HepG2 (cell line): ENCODE results near the gene FAM114A2. TPM values are rescaled to one million over a fixed set of nuclear protein-coding genes. Genes with fewer than 3 reads are reported as not detected.

Experiments
- ATAC-seq: fragments of 200-7000 bp; cut with Tn5 transposase; 3 replicates; pipeline ENCODE4 v1.9.1; 2020; ENCODE audit warnings: mild to moderate bottlenecking, moderate library complexity
- BruUV-seq: library from RNA; stranded (reverse); fragments of 400-500 nt; replicated peaks from 2 replicates; lab custom pipeline; 2021; lab: Mats Ljungman, UMichigan
- CTCF ChIA-PET: fragments of 300-600 bp; formaldehyde crosslinking; extraction: SDS; loops from one replicate; lab custom pipeline; 2021; ENCODE audit warnings: low total read pairs, inconsistent platforms, low intra/inter-chr PET ratio; lab: Yijun Ruan, JAX
- POLR2A ChIA-PET: fragments of 350-600 bp; sonication (Branson Sonifier 250); formaldehyde crosslinking; loops from one replicate; lab custom pipeline; 2020; ENCODE audit warnings: antibody characterized with exemption, inconsistent platforms; lab: Yijun Ruan, JAX
- DNase-seq: peaks from one replicate; pipeline ENCODE4 v3.0.0-alpha.2; 2015; ENCODE audit warnings: low spot score
- FAIRE-seq: peaks from 3 replicates; lab custom pipeline; 2011; peaks lifted over from hg19 to GRCh38; lab: Jason Lieb, UNC
- H2AFZ ChIP-seq: one replicate; pipeline ENCODE4 v1.6.1; 2011; ENCODE audit warnings: low read length, inconsistent platforms
- H3K27ac ChIP-seq: fragments of 300-600 bp; 3 replicates; pipeline ENCODE4 v1.8.0; 2011; ENCODE audit warnings: mixed run types, mild to moderate bottlenecking, mixed read lengths, low read length, inconsistent platforms; ENCODE audit not compliant: insufficient read depth; ENCODE audit errors: extremely low read length
- H3K27me3 ChIP-seq, 2 experiments: fragments of 200-600 bp in 1 of 2; 2 replicates in 1 of 2; 3 replicates in 1 of 2; pipeline versions ENCODE4 v1.6.0 to v1.8.0; 2011; ENCODE audit warnings: low read length in 2 of 2, mild to moderate bottlenecking in 2 of 2, moderate library complexity in 2 of 2, inconsistent platforms in 1 of 2; ENCODE audit not compliant: insufficient read depth in 2 of 2, control insufficient read depth in 1 of 2
- H3K36me3 ChIP-seq, 2 experiments: fragments of 200-600 bp in 1 of 2; replicated peaks in 1 of 2; 2 replicates in 1 of 2; 3 replicates in 1 of 2; pipeline versions ENCODE4 v1.5.1 to v1.8.0; 2011; ENCODE audit warnings: low read length in 2 of 2, inconsistent platforms in 1 of 2; ENCODE audit not compliant: insufficient read depth in 2 of 2, control insufficient read depth in 1 of 2
- H3K4me1 ChIP-seq: 2 replicates; pipeline ENCODE4 v1.5.1; 2012; ENCODE audit warnings: low read length, inconsistent platforms; ENCODE audit not compliant: insufficient read depth
- H3K4me2 ChIP-seq: 2 replicates; pipeline ENCODE4 v1.6.0; 2011; ENCODE audit warnings: low read depth, low read length, inconsistent platforms
- H3K4me3 ChIP-seq, 3 experiments: fragments of 200-600 bp in 1 of 3; sonication (generic), shearing (Covaris generic) in 1 of 3; replicated peaks in 1 of 3; 2 replicates each; pipeline ENCODE4 v1.5.1; 2011 to 2016; ENCODE audit warnings: low read length in 3 of 3, inconsistent platforms in 2 of 3, low read depth in 2 of 3, mild to moderate bottlenecking in 2 of 3, control low read depth in 1 of 3, mixed read lengths in 1 of 3; ENCODE audit not compliant: insufficient read depth in 1 of 3
- H3K79me2 ChIP-seq: one replicate; pipeline ENCODE4 v1.6.1; 2011; ENCODE audit warnings: low read length, inconsistent platforms; ENCODE audit not compliant: insufficient read depth
- H3K9ac ChIP-seq: 2 replicates; pipeline ENCODE4 v1.6.0; 2011; ENCODE audit warnings: mild to moderate bottlenecking, low read depth, low read length, inconsistent platforms; ENCODE audit not compliant: insufficient read depth
- H3K9me3 ChIP-seq: 2 replicates; pipeline ENCODE4 v1.5.1; 2012; ENCODE audit warnings: mild to moderate bottlenecking, low read length
- H4K20me1 ChIP-seq: 2 replicates; pipeline ENCODE4 v1.6.0; 2011; ENCODE audit warnings: inconsistent platforms, mild to moderate bottlenecking, low read length, moderate library complexity; ENCODE audit not compliant: insufficient read depth
- ATF6 ChIP-seq: sonication (generic); formaldehyde crosslinking; conservative IDR thresholded peaks from 2 replicates; pipeline ENCODE4 v1.4.0; 2020; ENCODE audit warnings: missing genetic modification reagents
- CENPT ChIP-seq: sonication (generic); formaldehyde crosslinking; IDR thresholded peaks from 2 replicates; pipeline ENCODE4 v1.8.0; 2022; ENCODE audit warnings: low read depth, mild to moderate bottlenecking, moderate library complexity, missing genetic modification reagents
- PHF20 ChIP-seq: sonication (generic); formaldehyde crosslinking; IDR thresholded peaks from 2 replicates; pipeline ENCODE4 v1.5.0; 2020; ENCODE audit warnings: mild to moderate bottlenecking, missing genetic modification reagents
- RFX1 ChIP-seq: fragments of 450-650 bp; IDR thresholded peaks from 2 replicates; pipeline ENCODE4 v1.6.1; 2017
- SPEN ChIP-seq: sonication (generic); formaldehyde crosslinking; IDR thresholded peaks from 2 replicates; pipeline ENCODE4 v1.5.1; 2020; ENCODE audit warnings: low read depth, mild to moderate bottlenecking, missing genetic modification reagents
- TIGD3 ChIP-seq: sonication (generic); formaldehyde crosslinking; IDR thresholded peaks from 2 replicates; pipeline ENCODE4 v1.5.1; 2020; ENCODE audit warnings: mild to moderate bottlenecking, missing genetic modification reagents, borderline replicate concordance
- ZNF281 ChIP-seq: sonication (generic); formaldehyde crosslinking; IDR thresholded peaks from 2 replicates; pipeline ENCODE4 v1.4.0; 2020; ENCODE audit warnings: missing genetic modification reagents, borderline replicate concordance
- ZNF460 ChIP-seq: sonication (generic); formaldehyde crosslinking; IDR thresholded peaks from 2 replicates; pipeline ENCODE4 v1.5.1; 2020; ENCODE audit warnings: missing genetic modification reagents, mild to moderate bottlenecking, borderline replicate concordance
- ZNF83 ChIP-seq: sonication (generic); formaldehyde crosslinking; IDR thresholded peaks from 2 replicates; pipeline ENCODE4 v1.4.0; 2020; ENCODE audit warnings: missing genetic modification reagents, mild to moderate bottlenecking, borderline replicate concordance
- WGBS: methylation state at CpG from one replicate; pipeline ENCODE4 v1.1.6; 2017; ENCODE audit warnings: low lambda C conversion rate; 5-methylcytosine and 5-hydroxymethylcytosine counted together
- in situ Hi-C: cut with HindIII; loops from 2 replicates; pipeline ENCODE4 v1.10.0; 2017; ENCODE audit warnings: low pct_unique_long_range_greater_than_20kb; ENCODE audit not compliant: extremely low pct_ligation_motif_present
- intact Hi-C: fragments of 100-400 bp; cut with micrococcal nuclease; formaldehyde crosslinking; loops from one replicate; pipeline ENCODE4 v1.10.0; 2022; ENCODE audit not compliant: unreplicated experiment
- polyA plus RNA-seq, 8 experiments: library from polyadenylated mRNA; depleted of rRNA in 3 of 8; stranded (reverse) in 7 of 8; unstranded in 1 of 8; fragments of >200 nt; fragmentation: Illumina TruSeq in 4 of 8; extraction: Trizol in 4 of 8; gene quantifications; 2 replicates each; pipeline versions ENCODE4 v1.2.1 to v1.2.3, GENCODE V29; 2011 to 2016; ENCODE audit warnings: low read depth in 4 of 8, missing spikeins in 1 of 8, mixed read lengths in 1 of 8; ENCODE audit not compliant: insufficient read depth in 1 of 8
- total RNA-seq, 5 experiments: library from RNA; depleted of rRNA; stranded (reverse); fragments of >200 nt; fragmentation: Illumina TruSeq; extraction: Trizol; gene quantifications; 2 replicates each; pipeline ENCODE4 v1.2.3, GENCODE V29; 2016; ENCODE audit warnings: low read depth in 1 of 5
- TF ChIP-seq, protein P1 (sequence below): sonication (generic); formaldehyde crosslinking; IDR thresholded peaks from 2 replicates; pipeline ENCODE4 v1.4.0; 2020; ENCODE audit warnings: missing genetic modification reagents

FAM114A2 gene
- total and polyA plus RNA-seq, 2 of the 13 experiments (the other 11 are each of a cell fraction or from before 2014, with no cell fraction given) = 6.9 to 11.4 TPM

DNA sequence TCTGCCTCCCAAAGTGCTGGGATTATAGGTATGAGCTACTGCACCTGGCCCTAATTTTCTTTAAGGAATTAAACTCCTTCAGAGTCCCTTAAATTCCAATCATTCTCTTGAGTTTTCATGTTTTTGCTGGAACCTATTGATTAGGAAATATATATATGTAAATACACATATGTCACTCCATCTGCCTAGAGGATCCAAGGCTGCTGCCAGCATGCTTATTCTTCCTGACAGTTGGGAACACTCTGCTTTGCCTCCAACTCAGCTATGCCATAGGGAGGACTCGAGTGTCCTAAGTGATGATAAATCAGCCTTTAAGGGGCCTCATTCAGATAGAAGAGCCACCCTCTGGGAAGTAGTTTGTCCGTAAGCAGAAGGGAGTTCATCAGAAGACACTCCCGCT, 21.9 kb upstream of the FAM114A2 start (continued):
- no peak for TF ChIP-seq ZNF281 (CRISPR knock-in tag)
- no peak for TF ChIP-seq RFX1
- TF ChIP-seq, all 625 proteins: peak for 0

DNA sequence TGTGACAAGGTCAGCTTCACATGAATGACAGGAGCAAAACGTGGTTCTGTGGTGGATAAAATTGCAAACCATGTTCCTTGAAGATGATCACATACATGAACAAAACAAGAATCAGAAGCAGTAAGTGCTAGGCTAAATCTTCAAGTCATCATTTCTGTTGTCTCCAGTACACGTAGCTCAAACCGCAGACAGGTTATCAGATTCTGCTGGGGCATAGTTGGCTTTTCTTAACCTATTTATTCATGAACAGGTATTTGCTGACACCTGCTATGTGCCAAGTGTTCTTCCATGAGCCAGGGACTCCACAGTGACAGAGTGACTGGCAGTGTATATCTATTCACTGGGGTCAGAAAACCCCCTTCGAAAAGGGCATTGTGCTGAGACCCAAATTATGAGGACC, 20.9 kb upstream of the FAM114A2 start:
- H3K36me3 ChIP-seq = no peaks in the 10 kb centered on the region
- in situ Hi-C loops (loop anchor here (25.0 kb wide), 1 partner anchor 553 kb away; no protein-coding TSS in a partner anchor), intact Hi-C loops (no loop called here)
- no peaks in the 10 kb centered on the region for H3K79me2 ChIP-seq
- DNase-seq (no peak), FAIRE-seq (no peak), ATAC-seq (no peak)
- no peak overlapping the region for H3K9ac ChIP-seq
- ChIA-PET POLR2A (no interaction called here), CTCF (no interaction called here)
- H4K20me1 ChIP-seq = no peaks in the 10 kb centered on the region
- H3K4me3 ChIP-seq = no peak overlapping the region
- peaks cover 9% of the 10 kb centered on the region; the same call in 1 of the 2 replicates for H3K4me1 ChIP-seq
- no peak overlapping the region for H3K27ac ChIP-seq
- H3K4me2 ChIP-seq = no peak overlapping the region
- no peak overlapping the region for H2AFZ ChIP-seq
- BruUV-seq = no TSS peak
- no peaks in the 10 kb centered on the region for H3K27me3 ChIP-seq
- WGBS = 69% methylated on average over 4 of the region's 4 CpGs
- no peaks in the 10 kb centered on the region for H3K9me3 ChIP-seq
- TF ChIP-seq PHF20 (CRISPR knock-in tag) (no peak), TIGD3 (no peak), ZNF83 (CRISPR knock-in tag) (no peak), ZNF460 (CRISPR knock-in tag) (no peak), ATF6 (CRISPR knock-in tag) (no peak), CENPT (CRISPR knock-in tag) (no peak), SPEN (CRISPR knock-in tag) (no peak)
- TF ChIP-seq, protein P1, sequence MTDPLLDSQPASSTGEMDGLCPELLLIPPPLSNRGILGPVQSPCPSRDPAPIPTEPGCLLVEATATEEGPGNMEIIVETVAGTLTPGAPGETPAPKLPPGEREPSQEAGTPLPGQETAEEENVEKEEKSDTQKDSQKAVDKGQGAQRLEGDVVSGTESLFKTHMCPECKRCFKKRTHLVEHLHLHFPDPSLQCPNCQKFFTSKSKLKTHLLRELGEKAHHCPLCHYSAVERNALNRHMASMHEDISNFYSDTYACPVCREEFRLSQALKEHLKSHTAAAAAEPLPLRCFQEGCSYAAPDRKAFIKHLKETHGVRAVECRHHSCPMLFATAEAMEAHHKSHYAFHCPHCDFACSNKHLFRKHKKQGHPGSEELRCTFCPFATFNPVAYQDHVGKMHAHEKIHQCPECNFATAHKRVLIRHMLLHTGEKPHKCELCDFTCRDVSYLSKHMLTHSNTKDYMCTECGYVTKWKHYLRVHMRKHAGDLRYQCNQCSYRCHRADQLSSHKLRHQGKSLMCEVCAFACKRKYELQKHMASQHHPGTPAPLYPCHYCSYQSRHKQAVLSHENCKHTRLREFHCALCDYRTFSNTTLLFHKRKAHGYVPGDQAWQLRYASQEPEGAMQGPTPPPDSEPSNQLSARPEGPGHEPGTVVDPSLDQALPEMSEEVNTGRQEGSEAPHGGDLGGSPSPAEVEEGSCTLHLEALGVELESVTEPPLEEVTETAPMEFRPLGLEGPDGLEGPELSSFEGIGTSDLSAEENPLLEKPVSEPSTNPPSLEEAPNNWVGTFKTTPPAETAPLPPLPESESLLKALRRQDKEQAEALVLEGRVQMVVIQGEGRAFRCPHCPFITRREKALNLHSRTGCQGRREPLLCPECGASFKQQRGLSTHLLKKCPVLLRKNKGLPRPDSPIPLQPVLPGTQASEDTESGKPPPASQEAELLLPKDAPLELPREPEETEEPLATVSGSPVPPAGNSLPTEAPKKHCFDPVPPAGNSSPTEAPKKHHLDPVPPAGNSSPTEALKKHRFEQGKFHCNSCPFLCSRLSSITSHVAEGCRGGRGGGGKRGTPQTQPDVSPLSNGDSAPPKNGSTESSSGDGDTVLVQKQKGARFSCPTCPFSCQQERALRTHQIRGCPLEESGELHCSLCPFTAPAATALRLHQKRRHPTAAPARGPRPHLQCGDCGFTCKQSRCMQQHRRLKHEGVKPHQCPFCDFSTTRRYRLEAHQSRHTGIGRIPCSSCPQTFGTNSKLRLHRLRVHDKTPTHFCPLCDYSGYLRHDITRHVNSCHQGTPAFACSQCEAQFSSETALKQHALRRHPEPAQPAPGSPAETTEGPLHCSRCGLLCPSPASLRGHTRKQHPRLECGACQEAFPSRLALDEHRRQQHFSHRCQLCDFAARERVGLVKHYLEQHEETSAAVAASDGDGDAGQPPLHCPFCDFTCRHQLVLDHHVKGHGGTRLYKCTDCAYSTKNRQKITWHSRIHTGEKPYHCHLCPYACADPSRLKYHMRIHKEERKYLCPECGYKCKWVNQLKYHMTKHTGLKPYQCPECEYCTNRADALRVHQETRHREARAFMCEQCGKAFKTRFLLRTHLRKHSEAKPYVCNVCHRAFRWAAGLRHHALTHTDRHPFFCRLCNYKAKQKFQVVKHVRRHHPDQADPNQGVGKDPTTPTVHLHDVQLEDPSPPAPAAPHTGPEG (CRISPR knock-in tag) = no peak
